ENCODE data around the gene RNF19B. TPM values are rescaled to one million over a fixed set of nuclear protein-coding genes. Genes with fewer than 3 reads are reported as not detected.

Gene RNF19B
- total RNA-seq: 8.5 and 12.5 TPM in 2 replicates

GRCh38 chr1:32964461-32965250, at the start of gene RNF19B:
Gene RNF19B, minus strand, starts transcription at chr1:32964809. Its CDS starts 124 bp downstream, at chr1:32964685.

GRCh38 chr1:32900956-32901822, 63.4 kb downstream of the RNF19B start, which contains the start of gene TMEM54:
Gene TMEM54, minus strand, starts transcription at chr1:32901389. Its CDS starts 151 bp downstream, at chr1:32901238.

Other genes starting within 250 kb of the RNF19B start
- gene YARS1, start 147.5 kb downstream of the RNF19B start, total RNA-seq: 83.7 and 86.2 TPM in 2 replicates
- 37.0 and 59.8 TPM in 2 replicates for gene S100PBP, start 147.2 kb downstream of the RNF19B start, total RNA-seq
- gene FNDC5, start 93.9 kb downstream of the RNF19B start, total RNA-seq: 4.6 and 17.1 TPM in 2 replicates
- 0.43 TPM in 1 of 2 replicates, not detected in the other for gene HPCA, start 78.3 kb downstream of the RNF19B start, total RNA-seq
- 27.9 and 55.5 TPM in 2 replicates for gene TMEM54, start 63.4 kb downstream of the RNF19B start, total RNA-seq
- gene AK2, start 72.1 kb upstream of the RNF19B start, total RNA-seq: 32.3 and 50.4 TPM in 2 replicates
- gene AZIN2, start 116.3 kb upstream of the RNF19B start, total RNA-seq: 5.2 and 6.0 TPM in 2 replicates
- gene TRIM62, start 217.2 kb upstream of the RNF19B start, total RNA-seq: 2.0 and 3.1 TPM in 2 replicates